ENCODE results near the gene RPL32.
"Not testable (repeated sequence)": the region's sequence is repeated elsewhere in the genome, so short reads cannot be mapped to it uniquely, and the experiment has no call there.

Gene RPL32

DNA sequence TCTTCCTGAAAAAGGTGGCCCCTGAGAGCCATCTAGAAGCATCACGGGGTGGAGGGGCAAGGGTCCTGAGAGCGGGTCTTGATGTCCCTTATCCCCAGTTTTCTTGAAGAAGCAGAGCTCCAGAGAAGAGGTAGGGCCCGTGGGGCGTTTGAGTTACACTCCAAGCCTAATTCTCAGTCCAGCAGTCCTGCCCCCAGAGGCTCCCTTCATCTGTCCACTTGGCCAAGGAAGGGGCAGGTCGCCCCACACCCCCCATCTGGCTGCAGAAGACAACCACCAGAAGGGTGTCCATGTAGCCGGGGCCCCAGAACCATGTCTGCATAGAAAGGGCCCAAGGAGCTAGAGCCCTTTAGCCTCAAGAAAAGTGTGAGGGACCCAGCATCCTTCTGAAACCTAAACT, 25.5 kb upstream of the RPL32 start:
- DNase-seq, result no peak

DNA sequence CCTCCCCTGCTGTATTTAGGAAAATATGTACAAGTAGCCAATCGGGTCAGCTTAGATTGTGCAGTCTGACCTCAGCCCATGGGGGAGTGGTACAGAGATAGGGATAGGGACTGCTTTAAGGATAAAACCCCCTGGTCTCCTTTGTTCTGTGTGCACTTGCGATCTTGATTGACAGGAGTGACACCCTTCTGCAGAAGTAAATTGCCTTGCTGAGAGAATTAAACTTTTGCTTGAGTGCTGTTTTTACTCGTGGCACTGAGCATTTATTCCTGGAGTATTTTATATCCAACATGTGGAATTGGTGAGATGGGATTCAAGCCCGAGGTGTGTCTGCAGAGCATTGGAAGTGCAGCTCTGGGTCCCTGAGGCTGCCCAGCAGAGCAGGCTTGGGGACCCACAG, 23.9 kb upstream of the RPL32 start:
- DNase-seq, result no peak

DNA sequence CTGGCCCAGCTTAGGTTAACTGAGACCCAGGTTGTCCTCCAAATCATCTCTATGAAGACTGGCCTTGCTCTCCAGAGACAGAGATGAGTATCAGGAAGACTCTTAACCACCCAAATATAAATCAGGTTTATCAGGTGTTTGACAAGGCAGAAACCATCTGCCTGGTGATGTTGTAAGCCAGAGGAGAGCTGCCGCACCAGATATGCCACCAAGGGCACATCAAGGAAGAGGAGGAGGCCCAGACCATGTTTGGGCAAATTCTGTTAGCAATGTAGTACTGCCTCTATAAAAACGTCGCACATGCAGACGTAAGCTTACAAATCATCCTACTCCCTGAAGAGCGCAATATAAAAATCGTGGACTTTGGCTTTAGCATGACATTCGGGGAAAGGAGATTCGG, 21.0 kb upstream of the RPL32 start:
- DNase-seq, result no peak

DNA sequence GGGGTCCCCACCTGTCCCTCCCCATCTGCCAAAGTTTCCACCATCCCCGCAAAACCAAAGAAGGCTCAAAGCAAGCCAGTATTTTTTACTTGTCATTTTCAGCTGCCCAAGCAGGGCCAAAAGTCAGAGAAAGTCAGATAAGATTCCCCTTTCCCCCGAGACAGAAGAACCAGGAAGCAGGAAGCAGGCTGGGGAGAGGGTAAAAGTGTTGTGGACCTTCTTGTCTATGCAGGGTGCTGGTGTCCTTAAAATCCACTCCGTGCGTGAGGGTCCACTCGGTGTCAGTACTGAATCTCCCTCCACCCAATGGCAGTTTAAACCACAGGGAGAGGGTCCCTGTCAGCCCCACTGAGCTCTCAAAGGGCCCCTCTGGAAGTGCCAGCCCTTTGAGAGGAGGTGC, 20.2 kb upstream of the RPL32 start:
- no peak for DNase-seq

DNA sequence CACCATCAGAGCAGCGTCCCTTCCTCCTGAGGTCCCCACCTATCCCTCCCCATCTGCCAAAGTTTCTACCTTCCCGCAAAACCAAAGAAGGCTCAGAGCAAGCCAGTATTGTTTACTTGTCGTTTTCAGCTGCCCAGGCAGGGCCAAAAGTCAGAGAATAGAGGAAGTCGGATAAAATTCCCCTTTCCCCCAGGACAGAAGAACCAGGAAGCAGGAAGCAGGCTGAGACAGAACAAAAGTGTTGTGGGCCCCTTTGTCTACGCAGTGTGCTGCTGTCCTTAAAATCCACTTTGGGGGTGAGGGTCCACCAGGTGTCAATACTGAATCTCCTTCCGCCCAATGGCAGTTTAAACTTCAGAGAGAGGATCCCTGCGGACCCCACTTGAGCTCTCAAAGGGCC, 18.5 kb upstream of the RPL32 start:
- DNase-seq, result no peak

DNA sequence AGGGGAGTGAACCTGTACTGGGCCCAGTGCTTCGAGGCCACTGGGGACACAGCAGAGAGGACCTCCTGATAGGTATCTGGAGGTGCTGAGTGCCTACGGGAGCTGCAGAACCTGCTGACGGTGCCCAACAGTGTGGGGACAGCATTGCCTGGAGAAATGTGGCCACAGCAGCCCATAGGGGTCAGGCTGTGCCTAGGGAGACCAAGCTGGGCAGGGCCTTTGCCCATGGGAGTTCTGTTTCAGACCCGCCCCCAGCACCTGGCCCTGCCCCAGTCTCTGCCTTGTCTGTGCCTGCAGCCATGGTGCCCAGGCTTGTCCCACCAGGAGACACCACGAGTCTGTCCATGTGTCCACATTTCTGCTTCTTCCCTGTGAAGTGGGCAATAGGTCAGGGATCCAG, 15.3 kb upstream of the RPL32 start:
- DNase-seq, result no peak

DNA sequence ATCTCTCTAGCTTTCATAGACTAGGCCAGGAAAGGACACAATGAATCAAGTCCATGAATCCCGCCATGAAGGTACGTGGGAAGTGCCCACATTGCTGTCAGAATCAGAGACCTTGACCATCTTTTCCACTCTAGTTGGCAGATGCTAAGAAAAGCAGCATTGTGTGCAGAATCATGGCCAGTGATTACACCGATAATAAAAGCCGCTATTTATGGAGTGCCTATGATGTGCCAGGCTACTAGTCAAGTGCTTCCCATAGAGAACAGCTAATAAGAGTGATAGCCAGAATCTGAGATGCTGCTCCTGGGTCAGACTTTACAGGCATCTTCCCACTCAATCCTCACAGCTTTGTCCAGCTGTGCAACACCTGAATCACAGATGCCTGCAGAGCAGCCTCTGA, 13.2 kb upstream of the RPL32 start:
- DNase-seq, result no peak

DNA sequence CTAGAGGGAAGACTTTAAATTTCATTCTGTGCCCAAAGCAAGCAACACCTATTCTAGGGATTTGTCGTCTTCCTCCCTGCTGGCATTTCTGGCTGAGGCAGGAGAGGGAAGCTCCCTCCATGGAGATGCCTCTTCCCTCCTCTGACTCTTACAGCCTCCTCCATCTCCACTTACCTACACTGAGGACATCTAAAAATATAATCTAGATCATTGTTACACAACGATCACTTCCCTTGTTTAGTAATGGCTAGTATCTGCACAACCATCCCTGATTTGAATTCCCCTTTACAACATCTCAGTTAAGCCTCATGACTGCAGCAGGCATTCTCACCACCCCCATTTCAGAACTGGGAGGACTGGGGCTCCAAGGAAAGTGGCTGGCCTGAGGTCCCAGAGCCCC, 12.5 kb upstream of the RPL32 start:
- not testable (repeated sequence) for DNase-seq

DNA sequence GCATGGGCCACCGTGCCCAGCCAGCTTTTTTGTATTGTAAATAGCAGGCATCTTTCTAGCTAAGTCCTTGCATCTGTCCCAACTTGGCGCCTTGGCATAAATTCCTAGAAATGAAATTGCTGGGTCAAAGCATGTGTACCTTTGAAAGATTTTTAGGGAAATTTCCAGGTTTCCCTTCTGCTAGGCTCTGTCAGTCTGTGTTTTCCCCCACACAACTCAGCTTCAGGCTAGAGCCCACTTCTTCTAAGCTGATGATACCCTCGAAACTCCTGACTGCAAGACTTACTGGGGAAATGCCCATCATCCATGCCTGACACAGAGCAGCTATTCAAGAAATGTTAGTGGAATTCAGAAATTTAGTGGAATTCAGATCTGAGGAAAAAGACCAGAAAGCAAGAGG, 10.8 kb upstream of the RPL32 start:
- DNase-seq, result no peak

DNA sequence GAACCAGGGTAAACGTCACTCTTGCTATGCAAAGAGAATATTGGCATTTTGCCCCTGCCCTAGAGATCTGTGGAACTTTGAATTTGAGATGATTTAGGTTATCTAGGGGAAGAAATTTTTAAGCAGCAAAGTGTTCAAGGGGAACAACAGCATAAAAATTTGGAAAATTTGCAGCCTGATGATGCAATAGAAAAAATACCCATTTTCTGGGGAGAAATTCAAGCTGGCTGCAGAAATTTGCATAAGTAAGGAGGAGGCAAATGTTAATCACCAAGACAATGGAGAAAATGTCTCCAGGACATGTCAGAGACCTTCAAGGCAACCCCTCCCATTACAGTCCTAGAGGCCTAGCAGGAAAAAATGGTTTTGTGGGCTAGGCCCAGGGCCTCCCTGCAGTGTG, 4.4 kb upstream of the RPL32 start:
- no peak for DNase-seq

DNA sequence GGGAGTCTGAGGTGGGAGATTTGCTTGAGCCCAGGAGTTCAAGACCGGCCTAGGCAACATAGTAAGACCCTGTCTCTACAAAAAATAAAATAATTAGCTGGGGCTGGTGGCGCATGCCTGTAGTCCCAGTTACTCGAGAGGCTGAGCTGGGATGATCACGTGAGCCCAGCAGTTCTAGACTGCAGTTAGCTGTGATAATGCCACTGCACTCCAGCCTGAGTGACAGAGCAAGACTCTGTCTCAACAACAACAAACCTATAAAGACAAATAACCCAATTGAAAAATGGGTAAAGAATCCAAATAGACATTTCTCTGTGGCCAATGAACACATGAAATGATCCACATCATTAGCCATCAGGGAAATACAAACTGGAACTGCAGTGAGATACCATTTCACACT, 1.1 kb upstream of the RPL32 start:
- DNase-seq, result no peak

DNA sequence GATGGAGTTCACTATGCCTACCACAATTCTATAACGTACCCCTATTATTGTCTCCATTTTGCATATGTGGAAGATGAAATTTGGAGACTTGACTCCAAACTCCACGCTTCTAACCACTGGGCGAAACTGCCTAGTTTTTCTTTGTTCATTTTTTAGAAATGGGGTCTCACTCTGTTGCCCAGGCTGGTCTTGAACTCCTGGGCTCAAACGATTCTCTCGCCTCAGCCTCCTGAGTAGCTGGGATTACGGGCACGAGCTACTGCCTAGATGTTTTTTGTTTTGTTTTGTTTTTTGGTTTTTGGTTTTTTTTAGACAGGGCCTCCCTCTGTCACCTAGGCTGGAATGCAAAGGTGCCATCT, 584 bp upstream of the RPL32 start:
- no peak for DNase-seq

DNA sequence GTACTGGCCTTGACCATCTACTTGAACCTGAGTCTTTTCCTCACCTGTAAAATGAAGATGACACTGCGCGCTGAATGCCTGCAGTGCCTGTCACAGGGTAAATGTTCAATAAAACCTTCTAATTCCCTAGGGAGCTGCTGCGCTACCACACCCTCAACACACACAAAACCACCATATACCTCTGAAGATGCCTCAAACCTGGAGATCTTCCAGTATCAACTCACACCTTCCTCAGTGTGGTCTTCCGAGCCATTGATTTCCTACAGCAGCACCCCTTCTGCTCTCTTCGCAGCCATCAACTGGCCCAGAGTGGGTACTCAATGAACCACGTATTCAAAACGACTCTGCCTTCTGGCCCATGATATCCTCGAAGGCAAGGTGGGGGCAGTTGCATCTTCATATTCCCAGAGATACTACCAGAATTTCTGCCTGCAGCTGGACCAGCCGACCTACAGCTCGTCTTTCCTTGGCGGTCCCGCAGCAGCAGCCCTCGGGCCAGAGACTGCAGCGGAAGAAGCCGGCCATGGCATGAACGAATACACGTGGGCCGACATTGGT, 695 bp downstream of the RPL32 start:
- DNase-seq, result no peak

DNA sequence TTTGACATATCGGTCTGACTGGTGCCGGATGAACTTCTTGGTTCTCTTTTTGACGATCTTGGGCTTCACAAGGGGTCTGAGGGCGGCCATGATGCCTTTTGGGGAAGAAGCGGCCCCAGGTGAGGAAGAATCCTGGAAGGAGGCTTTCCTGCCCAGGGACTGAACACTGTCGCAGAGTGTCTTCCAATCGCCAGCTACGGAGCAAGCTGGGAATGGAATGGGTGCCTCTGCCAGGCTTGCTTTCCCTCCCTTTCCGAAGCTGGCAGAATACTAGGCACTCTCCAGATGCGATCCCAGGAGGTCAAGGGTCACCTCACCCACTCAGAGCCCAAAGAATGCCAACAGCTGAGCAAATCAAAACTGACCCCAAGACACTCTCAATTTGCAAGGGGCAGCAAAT, 1.2 kb downstream of the RPL32 start:
- not testable (repeated sequence) for DNase-seq

DNA sequence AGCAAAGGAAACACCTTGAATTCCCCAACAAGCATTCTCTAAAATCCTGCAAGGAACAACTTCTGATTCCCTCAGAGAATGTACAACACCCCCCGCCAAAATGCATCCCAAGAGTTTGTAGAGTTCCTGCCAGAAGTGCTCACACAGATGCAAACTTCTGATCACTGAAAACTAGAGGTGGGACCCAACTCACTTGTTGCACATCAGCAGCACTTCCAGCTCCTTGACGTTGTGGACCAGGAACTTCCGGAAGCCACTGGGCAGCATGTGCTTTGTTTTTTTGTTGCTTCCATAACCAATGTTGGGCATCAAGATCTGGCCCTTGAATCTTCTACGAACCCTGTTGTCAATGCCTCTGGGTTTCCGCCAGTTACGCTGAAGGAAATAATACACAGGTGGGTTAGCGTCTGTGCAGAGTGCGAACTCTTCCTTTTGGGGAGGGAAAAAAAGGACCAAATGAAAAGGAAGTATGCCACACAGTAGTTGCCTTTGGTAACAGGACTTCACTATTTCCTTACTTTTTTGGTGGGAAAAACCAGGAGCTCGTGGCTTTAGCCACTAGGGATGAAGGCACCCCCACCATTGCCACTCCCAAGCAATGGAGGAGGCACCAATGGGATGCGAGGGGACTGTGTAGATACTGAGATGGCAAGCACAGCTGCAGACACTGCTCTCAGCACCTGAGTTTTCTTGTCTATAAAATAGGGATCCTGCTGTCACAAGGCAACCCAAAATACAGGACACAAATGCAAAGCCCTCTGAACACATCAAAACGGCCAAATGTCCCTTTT, 2.0 kb downstream of the RPL32 start:
- DNase-seq, result no peak

DNA sequence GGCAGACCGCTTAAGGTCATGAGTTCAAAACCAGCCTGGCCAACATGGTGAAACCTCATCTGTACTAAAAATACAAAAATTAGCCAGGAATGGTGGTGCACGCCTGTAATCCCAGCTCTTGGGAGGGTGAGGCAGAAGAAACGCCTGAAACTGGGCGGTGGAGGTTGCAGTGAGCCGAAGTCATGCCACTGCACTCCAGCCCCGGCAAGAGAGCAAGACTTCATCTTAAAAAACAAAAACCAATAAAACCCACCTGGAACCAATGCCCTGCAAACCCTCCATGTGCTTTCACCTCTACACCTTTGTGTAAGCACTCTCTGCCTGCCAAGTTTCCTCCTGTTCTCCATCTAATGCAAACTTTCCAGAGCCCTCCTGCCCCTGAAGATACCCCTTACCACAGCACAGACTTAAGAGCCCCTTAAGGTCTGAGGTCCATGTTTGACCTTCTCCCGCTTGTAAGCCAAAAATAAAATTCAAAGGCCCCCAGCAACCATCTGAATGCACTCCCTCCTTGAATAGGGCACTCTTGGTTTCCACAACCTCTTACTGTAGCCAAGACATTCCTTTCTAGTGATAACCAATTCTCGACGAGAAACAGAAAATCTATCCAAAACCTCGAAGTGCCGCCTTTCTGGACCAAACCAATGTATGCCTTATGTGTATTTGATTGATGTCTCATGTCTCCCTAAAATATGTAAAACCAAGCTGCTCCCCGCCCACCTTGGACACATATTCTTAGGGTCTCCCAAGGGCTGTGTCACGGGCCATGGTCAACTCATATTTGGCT, 3.0 kb downstream of the RPL32 start:
- DNase-seq, result no peak

DNA sequence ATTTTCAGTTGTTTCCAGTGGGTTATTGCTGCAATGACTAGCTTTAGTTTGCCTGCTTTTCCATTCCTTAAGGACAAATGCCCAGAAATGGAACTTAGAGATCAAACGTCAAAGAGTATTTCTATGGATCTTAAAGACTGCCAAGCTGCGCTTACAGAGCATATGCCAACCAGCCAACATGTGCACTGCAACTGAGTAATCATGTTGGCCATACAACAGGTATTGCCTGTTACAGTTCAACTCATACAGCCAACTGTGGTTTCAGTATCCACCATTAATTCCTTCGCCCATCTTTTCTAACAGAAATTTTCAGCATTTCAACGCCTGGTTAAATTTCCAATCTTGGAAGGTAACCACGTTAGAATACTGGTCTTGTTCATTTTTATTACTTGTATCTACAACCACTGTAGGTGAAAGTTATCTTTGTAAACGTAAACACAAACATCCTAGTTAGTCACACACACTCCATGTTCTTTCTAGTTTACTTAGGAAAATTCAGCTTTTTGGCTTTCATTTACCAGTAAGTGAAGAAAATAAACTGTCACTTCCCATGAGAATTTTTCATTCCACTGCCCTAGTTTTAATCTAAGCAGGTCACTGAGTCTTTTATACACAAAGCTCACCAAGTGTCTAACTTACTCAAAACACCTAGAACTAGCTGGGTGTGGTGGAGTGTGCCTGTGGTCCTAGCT, 3.9 kb downstream of the RPL32 start:
- no peak for DNase-seq

DNA sequence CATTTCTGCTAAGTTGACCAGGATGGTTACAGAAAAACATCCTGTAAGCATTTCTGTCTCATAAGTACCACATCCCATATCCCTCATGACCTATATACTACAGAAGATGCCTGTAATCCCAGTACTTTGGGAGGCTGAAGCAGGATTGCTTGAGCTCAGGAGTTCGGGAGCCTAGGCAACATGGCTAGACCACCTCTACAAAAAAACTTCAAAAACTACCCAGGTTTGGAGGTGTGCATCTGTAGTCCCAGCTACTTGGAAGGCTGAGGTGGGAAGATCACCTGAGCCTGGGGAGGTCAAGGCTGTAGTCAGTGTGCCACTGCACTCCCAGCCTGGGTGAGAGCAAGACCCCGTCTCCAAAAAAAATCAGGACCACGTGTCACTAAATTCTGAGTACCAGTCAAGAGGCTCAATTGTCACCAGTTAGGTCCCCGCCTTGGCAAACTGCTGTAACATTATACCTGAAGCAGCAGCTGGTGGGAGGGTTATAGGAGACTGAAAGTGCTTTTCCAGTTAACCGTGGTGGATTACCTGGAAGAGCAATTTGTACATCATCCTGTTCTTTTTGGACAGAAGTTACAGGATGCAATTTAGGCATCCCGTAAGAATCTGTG, 6.2 kb downstream of the RPL32 start:
- no peak for DNase-seq

DNA sequence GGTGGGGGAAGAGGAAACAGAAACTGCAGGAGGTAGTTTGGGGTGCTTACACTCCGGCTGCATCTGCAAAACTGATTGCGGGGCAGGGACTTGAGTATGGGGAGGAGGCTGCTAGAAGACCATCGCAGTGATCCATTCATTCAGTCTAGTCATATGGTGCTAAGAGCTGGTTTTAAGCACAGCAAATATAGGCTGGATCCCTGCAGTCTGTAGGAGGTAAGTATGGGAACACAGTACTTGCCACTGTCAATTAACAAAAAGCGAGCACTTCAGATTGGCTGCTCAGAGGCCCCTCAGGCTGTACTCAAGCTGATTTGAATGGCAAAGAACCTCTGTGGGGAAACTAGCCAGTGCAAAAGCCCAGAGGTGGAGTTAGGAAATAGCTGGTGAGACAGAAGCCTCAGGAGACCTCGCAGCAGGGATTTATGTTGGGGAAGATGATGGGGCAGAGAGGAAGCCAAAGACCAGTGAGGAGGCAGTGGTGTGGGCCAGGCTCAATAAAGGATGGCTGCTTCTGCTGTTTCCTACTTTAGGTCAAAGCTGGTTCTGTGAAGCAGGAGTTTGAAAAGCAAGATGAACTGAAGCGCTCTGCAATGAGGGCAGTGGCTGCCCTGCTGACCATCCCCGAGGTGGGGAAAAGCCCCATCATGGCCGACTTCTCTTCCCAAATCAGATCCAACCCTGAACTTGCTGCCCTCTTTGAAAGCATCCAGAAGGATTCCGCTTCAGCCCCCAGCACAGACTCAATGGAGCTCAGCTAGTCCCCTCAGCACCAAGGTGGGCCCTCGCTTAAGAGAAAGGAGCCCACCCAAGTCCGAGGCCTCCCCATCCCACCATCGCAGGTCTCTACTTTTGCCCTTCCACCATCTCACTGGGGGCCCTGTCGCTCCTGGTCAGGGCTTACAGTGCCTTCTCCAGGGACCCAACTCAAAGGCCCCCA, 7.9 kb downstream of the RPL32 start:
- no peak for DNase-seq

DNA sequence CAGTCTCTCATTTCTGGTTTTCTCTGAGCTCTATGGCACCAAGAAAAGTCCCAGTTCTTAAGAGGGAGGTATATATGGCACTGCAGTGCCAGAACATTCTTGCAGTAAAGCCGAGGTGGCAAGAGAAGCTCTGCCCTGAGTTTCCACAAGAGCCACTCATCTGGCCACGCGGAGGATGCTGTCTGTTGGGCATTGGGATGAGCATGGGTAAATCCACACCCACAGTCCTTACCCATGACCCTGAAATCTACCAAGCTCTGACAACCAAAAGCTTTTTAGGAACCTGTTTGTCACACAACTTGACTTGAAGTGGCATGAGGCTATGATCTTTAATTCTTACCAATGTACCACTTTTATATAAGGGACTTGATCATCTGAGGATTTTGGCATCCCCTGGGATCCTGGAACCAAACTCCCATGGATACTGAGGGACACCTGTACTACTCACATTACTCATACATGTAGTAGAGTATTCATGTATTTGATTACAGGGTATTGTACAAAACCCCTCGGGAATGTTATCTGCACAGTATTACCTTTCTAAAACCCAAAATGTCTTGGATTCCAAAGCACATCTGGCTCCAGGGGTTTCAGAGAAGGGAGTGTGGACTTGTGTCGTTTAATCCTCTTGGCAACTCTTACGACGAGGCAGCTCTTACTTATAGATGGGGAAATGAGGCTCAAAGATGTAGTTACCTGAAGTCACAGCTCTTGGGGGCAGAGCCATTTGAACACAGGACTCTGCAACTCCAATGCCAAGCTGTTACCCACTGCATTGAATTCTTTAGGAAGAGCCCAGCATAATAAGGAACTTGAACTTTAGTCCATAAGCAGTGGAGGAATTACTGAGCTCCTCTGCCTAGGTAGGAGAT, 8.8 kb downstream of the RPL32 start:
- DNase-seq, result no peak

DNA sequence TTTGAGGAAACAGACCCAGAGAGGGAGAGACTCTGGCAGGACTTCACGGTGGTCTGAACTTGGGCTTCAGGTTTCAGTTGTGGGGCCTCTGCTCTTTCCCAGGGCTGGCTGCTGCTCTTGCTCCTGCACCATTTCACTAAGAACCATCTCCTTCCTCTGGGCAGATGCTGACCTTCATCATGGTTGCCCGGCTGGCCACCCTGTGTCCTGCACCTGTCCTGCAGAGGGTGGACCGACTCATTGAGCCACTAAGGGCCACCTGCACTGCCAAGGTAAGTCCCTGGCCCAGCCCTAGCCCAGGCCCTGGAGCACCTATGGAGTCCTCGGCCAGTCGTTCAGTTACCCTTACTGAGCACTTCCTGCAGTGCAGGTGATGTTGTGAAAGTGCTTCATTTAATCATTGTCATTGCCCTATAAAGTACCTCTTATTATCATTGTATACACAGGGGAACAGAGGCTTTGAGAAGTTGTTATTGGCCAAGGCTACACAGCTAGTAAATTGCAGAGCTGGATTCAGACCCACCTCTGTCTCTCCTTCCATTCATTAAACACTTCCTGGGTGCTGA, 10.0 kb downstream of the RPL32 start:
- DNase-seq, result no peak

Measured in OCI-M1 (cell line).